ENCODE measurements around the gene CLCN5.
"Not testable (repeated sequence)": the region's sequence is repeated elsewhere in the genome, so short reads cannot be mapped to it uniquely, and the experiment has no call there.

The CLCN5 gene

DNA sequence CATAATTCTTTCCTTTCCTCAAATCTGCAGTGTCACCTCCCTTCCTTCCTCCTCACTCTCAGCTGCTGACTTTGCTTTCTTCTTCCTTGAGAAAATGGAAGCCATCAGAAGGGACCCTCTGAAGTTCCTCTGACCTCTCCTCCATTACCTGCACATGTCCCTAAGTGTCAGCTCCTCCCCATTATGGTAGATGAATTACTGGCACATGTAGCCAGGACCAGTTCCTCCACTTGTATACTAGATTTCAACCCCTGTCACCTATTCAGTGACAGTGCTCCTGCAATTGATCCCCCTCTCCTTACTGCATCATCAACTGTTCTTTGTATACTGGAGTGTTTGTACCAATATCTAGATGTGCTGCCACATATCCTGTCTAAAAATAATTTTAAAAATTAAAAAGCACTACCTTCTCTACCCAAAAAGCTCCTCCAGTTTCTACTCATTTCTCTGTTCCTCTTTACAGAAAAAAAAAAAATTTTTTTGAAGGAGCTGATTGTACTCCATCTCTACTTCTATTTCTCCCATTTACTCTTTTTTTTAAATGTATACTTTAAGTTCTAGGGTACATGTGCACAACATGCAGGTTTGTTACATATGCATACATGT lies 78.6 kb downstream of the CLCN5 start:
- no peak for DNase-seq

DNA sequence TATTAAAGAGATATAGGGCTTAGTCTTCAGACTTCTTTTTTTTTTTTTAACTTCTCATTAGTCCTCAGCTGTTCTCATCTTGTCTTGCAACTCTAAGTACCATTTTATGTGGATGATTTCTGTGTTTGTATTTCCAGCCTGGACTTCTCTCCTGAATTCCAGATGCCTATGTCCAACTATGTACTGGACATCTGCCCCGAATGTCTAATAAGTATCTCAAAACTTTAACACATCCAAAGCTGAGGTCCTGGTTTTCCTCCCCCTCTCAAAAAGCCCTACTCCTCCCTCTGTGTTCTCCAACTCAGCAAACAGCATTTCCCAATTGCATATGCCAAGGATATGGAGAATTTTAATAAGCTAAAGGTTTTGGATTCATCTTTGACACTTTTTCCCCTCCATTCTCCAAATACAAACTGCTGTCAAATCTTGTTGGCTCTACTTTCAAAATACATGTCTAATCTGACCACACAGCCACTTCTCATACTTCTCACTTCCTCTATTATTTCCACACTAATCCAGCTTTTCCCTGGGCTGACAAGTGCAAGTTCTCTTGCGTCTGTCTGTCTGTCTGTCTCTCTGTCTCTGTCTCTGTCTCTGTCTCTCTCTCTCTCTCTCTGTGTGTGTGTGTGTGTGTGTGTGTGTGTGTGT lies 79.8 kb downstream of the CLCN5 start:
- no peak for DNase-seq

DNA sequence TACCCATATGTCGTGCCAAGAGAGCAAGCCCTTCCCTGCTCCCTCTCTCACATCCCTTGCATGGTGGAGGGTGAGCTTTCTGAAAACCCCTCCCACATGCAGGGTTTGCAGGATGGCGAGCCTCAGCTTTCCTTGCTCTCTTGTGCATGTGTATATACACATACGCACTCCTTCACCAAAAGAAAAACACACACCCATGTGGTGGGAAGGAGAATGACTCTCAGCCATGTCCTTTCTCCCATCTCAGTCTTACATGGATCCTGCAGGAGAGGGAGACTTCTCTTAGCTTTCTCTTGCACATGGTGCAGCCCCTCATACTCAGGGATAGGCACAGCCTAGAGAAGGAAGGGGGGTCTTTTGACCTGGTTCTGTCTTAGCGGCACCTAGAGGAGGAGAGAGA lies 81.1 kb downstream of the CLCN5 start:
- no peak for DNase-seq

DNA sequence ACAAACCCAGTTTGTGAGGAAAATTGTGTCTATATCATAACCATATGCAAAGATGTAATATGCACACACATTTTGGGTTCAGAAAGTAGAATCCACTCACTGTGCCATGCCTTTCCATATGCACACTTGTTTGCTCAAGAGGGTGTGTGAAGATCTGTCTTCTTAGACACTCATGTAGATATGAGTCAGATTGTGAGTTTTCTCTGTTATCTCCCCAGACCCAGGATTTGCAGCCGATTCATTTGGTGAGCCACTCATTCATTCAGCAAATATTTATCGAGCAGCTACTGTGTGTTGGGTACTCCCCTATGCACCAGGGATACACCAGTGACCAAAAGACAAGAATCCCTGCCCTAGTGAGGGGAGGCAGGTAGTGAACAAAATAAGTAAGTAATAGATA lies 81.5 kb downstream of the CLCN5 start:
- DNase-seq, result no peak

DNA sequence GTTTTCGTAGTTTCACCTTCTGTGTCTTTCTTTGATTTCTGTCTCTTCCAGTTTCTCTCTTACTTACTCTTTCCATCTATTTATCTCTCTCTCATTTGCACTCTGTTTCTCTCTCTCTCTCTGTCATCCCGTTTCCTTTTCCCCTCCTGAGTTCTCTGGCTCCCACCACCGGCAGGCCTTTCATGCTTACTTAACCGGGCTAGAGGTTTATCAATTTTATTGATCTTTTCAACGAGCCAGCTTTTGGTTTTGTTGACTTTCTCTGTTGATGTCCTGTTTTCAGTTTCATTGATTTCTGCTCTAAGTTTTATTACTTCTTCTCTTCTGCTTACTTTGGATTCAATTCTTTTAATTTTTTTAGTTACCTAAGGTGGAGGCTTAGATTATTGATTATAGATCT lies 103.2 kb downstream of the CLCN5 start:
- not testable (repeated sequence) for DNase-seq

DNA sequence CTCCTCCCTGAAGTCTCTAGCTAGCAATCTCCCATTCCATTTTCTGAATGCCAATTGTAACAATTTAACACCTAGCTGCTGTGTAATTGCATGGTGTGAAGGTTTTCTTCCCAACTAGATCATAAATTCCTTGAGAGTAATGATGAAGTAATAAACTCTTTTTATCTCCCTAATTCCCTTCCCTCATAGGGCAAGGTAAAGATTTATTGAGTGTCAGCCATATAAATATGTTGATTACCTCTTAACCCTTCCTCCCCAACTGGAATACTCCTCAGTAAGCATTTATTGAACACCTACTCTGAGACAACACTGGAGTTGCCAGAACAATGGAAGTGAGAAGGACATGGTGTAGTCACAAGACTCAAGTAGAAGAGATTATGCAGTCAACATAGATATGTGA lies 112.7 kb downstream of the CLCN5 start:
- no peak for DNase-seq

DNA sequence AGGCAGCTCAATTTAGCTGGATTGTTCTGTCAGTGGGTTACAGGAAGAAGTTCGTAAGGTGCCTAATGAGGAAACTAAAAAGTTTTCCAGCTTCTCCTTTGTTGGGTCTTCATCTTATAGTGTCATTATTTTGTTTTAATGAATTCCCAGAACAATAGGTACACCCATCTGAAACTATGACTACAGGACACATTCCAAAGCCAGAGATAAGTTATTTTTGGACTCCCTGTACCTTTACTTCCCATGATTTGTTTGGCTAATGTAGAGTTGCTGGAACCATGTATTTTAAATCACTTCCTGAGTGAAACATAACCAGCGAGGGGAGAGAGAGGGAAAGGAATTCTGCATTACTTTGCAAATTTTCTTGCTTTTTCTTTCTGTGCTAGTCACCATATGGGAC lies 114.0 kb downstream of the CLCN5 start:
- DNase-seq, result no peak

DNA sequence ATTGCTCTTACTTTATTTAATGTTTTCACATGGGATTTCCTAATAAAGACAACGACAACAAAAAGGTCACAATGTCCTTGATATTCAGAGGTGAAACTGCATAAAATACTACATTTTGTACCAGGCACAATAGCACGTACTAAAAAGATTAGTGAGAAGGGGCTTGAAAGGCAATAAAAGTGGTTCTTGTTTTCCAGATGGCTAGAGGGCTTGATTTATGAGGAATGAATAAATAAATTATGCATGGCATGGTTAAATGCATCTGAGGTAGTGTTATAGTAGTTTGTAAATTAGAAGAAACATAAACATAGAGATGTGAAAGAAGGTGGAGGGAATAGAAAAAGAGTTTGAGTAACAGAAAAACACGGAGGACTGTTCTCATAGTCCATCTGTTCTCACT lies 123.4 kb downstream of the CLCN5 start:
- DNase-seq, result no peak

DNA sequence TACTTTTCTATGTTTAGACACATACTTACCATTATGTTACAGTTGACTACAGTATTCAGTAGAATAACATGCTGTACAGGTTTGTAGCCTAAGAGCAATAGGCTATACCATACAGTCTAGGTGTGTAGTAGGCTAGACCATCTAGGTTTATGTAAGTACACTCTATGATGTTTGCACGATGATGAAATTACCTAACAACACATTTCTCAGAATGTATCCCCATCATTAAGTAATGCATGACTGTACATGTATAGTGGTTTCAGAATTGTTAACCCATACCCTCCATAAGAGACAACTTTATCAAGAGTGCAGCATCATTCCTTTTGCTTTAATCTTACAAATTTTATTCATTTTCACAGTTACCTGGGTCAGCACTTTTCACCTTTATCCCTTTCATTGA lies 126.8 kb downstream of the CLCN5 start:
- DNase-seq, result no peak

DNA sequence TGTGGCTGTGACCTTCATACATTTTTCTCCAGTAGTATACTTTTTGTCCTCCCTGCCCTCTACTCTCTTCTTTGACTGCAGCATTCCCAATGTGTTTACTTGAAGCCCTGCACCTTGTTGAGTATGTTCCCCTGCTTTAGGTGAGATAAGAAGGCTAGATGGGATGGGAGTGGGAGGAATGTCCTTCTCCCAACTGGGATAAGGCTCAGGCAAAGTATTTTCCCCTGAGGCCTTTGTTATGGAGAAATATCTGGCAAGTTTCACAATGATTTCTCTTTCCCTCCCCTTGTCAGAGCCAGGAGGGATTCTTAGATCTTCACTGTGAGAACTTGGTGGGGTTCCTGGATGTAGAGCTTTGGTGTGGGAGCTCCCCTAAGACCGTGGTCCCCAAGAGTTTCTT lies 131.8 kb downstream of the CLCN5 start:
- no peak for DNase-seq

DNA sequence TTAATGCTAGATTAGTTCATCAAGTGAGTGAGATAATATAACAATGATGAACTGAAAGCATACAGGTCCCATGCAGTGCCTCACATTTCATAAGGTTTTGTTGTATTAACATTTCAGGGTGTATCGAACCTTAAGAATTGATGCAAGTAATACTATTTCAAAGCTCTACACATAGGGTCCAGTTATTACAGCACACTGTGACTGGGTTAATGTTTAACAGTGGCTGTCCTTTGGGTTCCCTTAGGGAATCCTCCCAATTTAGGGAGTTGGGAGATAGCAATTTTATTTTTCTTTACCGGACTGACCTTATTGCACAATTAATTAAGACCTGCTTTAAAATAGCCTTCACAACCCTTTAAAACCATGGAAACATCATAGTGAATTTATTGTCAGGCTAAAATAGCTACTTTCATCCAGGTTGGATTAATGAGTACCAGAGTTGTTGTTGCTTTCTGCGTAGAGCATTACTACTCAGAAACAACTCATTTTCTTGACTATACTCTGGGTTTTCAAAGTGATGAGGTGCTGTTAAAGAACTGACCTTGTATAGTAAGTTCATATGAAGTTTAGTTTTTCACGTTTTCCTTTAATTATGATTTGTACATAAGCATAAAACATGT lies 144.0 kb downstream of the CLCN5 start:
- DNase-seq, result no peak

DNA sequence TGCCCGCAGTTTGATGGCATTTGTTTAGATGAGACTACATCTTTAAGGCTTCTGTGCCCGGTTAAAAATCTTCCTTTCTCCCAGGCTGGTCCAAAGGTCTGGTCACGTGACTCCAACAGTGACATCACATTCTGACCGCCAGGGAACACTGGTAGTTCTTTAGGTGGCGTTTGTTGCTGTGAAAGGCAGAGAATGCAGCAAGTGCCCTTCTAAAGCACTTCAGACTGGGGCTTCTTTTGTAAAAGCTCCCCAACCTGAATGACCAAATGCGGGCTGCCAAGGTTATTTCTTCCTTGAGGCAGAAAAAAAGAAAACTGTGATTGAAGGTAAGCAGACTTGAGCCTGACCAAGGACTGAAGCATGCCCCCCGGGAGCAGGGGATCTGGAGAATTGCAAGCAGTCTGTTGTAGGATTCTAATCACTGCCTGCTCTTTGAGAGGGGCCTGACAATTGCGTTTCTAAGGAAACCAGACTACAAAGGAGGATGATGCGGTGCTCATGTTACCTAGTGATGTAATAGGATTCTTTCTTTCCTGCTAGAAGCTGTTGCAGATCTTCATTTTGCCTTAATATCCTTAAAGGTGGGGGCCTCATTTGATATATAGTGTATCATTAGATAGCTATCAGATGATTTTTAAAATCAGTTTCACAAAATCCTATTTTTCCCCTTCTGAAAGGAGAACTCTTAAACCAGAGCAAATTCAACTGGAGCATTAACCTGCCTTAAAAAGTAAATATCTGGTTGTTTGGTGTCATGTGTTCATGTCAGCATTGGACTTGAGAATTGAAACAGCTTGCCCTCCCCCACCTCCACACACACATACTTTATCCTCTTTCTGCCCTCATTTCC lies 145.3 kb downstream of the CLCN5 start:
- DNase-seq, result no peak

DNA sequence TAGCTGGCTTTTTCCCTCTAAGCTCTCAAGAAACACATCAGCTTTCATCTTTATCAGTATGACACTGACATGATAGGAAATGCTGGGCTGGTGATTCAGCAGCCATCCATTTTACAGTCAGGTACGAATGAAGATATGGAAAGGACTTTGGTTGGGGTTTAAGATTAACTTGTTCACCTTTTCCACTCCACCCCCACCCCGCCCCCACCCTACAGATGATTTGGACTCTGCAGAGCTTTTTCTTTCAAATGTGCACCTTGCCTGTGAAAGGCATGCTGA lies 145.8 kb downstream of the CLCN5 start:
- DNase-seq, result no peak

DNA sequence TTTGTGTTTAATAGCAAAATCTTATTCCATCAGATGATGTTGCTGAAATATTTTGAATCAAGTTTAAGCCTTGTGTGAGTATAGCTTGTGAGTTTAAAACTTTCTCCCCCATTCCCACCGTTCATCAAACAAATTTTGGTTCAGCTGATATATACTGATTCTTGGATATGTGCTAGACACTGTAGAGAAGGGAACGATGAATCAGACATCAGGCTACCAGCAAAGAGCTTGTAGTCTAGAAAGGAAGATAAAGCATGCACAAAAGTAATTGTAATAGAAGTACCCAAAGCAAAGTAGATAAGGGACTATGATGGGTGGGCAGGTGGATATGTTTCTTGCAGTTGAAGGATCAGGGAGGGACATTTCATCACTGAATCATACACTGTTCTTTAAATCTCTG lies 146.5 kb downstream of the CLCN5 start:
- no peak for DNase-seq

DNA sequence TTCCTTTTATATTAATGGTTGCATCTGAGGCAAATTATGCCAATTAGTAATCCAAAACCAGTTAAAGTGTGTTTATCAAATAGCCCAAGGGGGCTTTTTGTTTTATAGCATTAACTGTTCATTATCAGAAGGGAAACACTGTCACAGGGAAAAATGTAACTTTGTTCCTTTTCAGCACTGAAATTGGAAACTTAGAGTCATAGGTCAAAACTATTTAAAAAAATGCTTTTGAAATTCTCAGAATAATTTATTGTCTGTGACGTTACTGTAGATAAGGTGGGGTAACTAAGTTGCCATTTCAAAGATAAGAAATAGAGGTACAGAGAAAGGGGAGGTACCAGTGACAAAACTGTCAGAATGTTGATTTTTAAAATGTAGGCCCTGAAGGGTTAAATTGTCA lies 149.1 kb downstream of the CLCN5 start:
- no peak for DNase-seq

DNA sequence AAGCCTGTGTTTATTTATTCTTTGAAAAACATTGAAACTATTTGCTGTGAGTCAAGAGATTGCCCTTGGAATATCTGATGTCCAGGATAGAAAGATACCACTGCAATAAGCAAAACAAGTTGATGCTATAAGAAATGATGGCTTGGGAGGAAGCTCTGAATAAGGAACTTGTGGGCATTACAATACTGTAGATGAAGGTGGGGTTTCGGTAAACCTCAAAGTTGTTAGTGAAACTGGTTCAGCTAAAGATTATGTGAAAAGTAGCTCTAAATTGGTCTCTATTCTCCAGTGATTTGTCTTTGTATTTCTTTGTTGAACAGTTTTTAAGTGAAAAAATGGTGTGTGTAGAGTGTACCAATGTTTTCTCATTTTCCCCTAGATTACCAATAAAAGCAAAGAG lies 149.7 kb downstream of the CLCN5 start:
- no peak for DNase-seq

DNA sequence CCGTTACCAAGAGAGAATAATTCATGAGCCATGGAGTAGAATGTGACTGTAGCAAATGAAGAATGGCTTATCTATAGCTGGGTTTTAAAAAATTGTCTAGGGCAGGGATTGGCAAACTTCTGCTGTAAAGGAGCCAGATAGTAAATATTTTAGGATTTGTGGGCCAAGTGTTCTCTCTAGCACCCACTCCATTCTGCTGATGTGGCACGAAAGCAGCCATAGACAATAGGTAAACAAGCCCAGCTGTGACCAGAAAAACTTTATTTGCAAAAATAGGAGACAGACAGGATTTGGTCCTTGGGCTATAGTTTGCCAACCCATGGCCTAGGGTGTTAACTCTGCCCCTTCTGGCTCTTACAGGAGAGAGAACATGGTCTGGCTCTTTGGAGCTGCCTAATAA lies 151.2 kb downstream of the CLCN5 start:
- DNase-seq, result no peak

DNA sequence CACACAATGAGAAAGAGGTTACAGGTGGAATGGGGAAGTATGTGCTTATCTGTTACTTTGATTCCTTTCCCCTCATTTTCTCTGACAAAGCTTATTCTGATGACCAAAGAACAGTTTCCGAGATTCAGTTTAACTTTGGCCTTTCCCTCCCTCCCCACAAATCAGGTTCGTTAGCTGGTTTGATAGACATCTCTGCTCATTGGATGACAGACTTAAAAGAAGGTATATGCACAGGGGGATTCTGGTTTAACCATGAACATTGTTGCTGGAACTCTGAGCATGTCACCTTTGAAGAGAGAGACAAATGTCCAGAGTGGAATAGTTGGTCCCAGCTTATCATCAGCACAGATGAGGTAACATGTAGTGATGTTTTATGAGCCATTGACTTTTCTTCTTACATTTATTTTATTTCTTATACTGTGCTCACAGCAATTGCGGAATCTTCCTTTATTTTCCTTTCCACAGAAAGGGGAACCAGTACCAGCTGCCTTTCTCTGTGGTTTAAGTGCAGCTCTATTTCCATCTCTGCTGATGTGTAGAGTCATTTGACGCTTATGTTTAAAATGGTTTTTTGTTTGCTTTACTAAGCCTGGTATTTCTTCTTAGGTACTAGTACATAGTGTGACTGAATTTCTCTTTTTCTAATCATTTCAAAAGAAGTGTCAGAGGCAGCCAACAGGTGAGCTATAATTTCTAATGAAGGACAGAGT lies 153.4 kb downstream of the CLCN5 start:
- no peak for DNase-seq

DNA sequence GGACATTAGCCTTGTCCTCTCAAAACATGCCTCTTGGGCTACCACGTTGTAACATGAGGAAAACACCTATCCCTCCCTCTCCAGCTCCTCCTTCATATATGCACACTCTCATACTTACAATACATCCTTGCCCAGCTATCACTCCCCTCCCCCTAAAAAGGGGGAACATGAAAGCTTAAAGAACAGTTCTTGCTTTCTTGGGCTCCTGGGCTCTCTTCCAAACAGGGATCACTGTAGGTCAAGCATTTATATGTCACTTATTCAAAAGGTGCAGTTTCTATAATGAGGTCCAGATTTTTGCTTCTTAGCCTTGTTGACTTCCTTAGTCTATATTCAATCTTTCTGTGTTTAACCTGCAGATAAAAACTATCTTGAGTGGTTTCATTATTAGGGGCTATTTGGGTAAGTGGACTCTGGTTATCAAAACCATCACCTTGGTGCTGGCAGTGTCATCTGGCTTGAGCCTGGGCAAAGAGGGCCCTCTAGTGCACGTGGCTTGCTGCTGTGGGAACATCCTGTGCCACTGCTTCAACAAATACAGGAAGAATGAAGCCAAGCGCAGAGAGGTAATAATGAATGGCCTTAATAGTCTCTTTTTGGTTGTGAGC lies 159.0 kb downstream of the CLCN5 start:
- no peak for DNase-seq

DNA sequence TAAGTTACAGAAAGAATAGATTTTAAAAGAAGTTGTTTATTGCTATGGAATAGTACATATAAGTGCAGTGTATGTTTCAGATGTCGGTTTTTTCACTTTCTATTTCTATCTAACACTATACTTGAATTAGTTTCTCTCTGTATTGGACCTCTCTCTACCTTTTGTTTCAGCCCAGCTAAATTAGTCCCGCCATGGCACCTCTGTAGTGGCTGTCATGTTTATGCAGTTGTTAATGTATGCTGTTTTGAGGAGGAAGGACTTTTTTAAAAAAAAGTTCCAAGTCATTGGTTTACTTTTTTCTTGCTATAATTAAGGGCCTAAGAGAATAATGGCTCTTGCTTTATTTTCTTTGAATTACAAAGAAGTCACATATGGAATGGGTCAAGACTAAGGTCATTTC lies 160.3 kb downstream of the CLCN5 start:
- no peak for DNase-seq

DNA sequence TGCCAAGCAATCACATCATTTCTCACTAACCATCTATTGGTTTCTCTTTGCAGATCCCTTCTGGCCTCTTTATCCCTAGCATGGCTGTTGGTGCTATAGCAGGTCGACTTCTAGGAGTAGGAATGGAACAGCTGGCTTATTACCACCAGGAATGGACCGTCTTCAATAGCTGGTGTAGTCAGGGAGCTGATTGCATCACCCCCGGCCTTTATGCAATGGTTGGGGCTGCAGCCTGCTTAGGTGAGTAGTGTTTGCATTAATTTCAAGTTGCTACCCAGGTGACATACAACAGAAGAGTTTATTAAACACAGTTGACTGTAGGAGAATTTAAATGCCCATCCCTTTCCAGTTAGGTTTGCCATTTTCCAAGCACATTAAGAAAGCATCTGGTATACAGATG lies 166.2 kb downstream of the CLCN5 start:
- no peak for DNase-seq

DNA sequence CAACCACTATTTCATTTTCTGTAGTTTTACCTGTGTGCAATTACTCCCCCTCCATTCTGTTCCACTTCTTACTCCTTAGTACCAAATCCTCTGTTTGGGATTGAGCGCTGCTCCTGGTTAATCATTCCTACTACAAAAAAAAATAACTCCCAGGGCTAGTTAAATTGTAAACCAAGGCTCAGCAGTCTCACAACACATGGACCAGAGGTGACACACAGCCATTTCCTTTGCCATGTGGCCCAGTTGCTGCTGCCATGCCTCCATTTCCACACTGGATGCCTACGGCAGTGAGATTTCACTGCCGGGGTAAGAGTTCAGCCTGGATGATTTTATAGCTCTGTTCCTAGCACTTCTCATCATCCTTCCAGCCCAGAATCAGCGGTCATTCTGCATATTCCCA lies 171.2 kb downstream of the CLCN5 start:
- no peak for DNase-seq

DNA sequence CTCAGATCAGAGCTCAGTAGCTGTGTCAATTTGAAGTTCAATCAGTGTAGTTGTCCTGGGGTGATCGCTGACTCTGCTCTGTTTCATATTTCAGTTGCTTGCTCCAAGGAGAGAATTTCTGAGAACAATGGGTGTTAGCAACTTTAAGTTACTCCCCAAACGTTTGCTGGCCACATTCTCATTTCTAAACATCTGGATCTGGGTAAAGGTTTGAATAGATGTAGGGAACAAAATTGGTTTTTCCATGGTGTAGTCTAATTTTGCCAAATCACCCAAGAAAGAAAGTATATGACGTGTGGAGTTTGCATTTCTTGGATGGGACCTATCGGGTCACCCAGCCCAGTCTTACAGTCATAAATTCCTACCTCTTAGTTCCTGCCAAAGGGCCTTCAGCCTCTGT lies 174.7 kb downstream of the CLCN5 start:
- no peak for DNase-seq
